GM21529 (cell line): ENCODE results near the gene GARIN5B.
"Not testable (repeated sequence)": the region's sequence is repeated elsewhere in the genome, so short reads cannot be mapped to it uniquely, and the experiment has no call there.

Experiments
- ATAC-seq: cut with Tn5 transposase; IDR thresholded peaks from one replicate; pipeline ENCODE4 v1.9.1; 2021; ENCODE audit not compliant: unreplicated experiment

Gene GARIN5B

GRCh38 chr19:55352040-55352439, 11.0 kb downstream of the GARIN5B start:
- ATAC-seq: no peak

- no peak for ATAC-seq
Observed at GRCh38 chr19:55350620-55351315, 12.3 kb downstream of the GARIN5B start.

DNA sequence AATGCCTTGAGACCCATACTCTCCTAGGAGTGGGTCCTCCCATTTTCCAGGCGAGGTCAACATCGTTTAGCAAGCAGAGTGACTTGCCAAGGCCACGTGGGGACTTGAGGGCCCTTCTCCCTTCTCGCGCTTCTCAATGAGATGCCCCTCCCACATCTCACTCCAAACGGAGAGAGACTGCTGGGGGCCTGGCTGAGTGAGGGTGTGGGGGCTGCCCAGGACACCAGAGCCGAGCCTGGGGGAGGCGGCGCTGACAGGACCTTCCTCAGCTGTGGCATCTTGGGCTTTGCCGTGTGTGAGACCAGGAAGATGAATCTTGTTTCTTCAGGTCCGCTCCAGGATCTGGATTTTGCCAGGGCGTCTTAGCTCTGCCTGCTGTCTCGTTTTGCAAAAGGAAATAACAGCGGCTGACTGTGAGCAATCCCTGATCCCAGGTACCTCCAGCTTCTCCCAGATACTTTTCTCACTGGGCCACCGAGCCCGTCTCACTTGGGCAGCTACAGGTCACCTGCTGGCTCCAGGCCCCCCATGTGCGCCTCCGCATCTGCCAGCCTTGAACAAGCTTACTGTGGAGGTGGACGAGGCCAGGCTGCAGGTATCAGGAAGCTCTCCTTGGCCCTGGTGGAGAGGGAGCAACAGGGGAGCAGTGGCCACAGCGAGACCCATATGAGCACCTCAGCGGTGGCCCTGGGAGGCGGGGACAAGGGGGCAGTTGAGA, 14.6 kb downstream of the GARIN5B start:
- ATAC-seq: no peak

GRCh38 chr19:55347442-55348009, 15.5 kb downstream of the GARIN5B start:
- ATAC-seq: no peak

GRCh38 chr19:55346725-55347441, 16.2 kb downstream of the GARIN5B start:
- ATAC-seq: no peak

- ATAC-seq: no peak
Observed at GRCh38 chr19:55345818-55346724, 17.0 kb downstream of the GARIN5B start.

GRCh38 chr19:55345101-55345817, 17.8 kb downstream of the GARIN5B start:
- no peak for ATAC-seq

DNA sequence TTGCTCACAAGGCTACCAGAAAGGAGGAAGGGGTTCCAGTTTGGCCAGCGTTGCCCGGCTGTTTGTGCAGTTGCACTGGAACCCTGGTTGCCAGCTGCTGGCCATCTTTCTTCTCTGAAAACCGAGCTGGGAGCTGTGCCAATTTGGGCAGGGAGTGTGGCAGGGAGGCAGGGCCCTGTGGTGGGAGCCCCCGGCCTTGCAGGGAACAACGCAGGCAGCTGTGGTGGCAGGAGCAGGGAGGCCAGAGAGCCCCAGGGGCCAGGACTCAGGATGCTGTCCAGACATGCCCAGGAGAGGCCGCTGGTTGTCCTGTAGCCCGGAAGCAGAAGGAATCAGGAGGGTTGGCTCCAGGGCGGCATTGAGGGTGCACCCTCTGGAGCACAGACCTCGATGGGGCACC, 18.6 kb downstream of the GARIN5B start:
- no peak for ATAC-seq

DNA sequence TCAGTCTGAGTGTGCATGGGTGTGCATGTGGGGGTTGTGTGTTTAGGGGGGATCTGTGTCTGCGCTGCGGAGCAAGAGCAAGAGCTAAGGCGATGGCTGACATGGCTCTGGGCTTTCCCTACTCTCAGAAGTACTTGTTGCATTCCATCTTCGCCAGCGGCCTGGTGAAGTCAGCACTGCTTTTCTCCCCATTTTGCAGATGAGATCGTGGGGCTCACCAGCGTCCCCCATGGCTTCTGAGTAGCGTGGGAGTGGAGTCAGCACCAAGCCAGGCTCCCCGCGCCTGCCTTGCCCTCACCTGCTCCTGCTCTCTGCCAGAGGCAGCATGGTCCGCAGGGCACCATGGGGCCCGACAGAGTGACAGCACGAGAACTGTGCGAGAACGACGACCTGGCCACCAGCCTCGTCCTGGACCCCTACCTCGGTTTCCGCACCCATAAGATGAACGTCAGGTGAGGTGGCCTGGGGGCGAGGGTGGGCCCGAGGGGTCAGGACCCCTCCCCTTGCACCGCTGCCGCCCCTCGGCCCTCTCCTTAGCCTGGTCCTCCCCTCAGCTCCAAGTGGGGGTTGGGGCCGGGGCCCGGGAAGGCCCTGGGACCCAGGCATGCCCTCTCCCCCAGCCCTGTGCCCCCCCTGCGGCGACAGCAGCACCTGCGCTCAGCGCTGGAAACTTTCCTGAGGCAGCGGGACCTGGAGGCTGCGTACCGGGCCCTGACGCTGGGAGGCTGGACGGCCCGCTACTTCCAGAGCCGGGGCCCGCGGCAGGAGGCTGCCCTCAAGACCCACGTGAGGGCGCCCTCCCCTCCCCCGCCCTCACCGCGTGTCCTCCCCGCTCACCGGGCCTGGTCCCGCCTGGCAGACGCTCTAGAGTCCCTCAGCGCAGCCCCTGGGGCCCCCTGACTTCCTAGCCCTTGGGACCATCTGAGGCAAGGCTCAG, 21.2 kb downstream of the GARIN5B start:
- ATAC-seq: no peak

DNA sequence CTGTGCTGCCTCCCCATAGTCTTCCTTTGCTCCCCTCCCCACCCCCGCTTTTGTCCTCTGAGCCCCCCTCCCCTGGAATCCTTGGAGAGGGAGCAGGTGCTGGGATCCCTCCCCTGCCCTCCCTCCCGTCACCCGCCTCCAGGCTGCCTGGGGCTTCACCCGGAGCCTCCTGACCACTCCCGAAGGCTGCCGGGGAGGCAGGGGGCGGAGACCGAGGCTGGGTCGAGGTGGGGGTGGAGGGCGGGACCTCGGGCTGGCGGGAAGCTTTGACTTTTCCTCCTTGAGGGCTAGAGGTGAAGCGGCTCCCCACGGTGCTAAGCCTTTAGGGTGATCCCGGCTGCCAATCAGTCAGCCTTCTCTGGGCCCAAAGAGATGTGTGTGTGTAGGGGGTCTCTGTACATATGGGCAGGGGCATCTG, 21.9 kb downstream of the GARIN5B start:
- no peak for ATAC-seq

DNA sequence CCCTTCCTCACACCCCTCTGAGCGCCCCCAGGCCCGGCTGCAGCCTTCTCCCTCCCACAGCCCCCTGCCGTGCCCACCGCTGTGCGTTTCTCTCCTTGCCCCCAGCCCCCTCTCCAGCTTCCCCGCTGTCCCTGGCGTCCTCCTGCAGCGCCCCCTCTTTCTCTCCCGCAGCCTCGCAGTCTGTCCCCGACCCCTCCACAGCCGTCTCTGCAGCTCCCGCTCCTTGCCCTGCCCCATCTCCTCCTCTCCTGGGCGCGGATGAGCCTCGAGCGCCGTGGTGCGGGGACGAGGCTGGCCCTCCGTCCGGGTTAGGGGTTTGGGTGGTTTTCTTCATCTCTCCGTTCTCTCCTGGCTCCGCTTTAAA, 22.3 kb downstream of the GARIN5B start:
- no peak for ATAC-seq

GRCh38 chr19:55339889-55340783, 22.9 kb downstream of the GARIN5B start:
- peak; percentile 1 for ATAC-seq

- ATAC-seq: peak; percentile 76
Observed at GRCh38 chr19:55339105-55339888, 23.8 kb downstream of the GARIN5B start, which contains the start of gene KMT5C. Gene KMT5C, plus strand, starts transcription at chr19:55339876. Its CDS starts 2,061 bp downstream, at chr19:55341937.

DNA sequence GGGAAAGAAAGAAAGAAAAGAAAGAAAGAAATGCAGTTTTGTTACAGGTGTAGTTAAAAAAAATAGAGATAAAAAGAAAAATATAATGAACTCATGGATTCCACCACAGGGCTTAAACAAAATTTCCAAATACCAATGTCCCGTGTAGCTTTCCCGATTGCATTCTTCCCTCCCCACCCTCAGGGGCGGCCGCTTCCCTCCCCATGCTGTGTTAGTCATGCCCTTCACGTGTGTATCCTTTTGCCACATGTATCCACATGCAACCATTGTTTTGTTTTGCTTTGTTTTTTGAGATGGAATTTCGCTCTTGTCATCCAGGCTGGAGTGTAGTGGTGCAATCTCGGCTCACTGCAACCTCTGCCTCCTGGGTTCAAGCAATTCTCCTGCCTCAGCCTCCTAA, 27.0 kb downstream of the GARIN5B start:
- ATAC-seq: no peak

GRCh38 chr19:55333870-55334269, 29.2 kb downstream of the GARIN5B start:
- ATAC-seq: no peak

DNA sequence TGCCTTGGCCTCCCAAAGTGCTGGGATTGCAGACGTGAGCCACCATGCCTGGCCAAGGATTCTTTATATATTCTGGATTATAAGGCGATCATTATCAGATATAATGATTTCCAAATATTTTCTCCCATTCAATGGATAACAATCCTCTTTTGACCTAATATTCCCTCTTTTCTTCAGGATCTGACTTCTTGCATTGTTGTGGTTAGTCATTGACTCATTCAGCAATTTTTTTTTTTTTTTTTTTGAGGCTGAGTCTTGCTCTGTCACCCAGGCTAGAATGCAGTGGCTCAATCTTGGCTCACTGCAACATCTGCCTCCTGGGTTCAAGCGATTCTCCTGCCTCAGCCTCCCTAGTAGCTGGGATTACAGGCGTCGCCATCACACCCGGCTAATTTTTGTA, 33.3 kb downstream of the GARIN5B start:
- not testable (repeated sequence) for ATAC-seq

GRCh38 chr19:55328774-55329318, 34.2 kb downstream of the GARIN5B start:
- not testable (repeated sequence) for ATAC-seq
